H9 (cell line): ENCODE results near the gene AIF1L. TPM values are rescaled to one million over a fixed set of nuclear protein-coding genes. Genes with fewer than 3 reads are reported as not detected.

Source experiments
- DNase-seq: peaks from one replicate; pipeline ENCODE4 v3.0.0-alpha.2; 2017
- H2AFZ ChIP-seq: one replicate; pipeline ENCODE4 v1.6.1; 2013; ENCODE audit warnings: mild to moderate bottlenecking, low read length, control low read depth, moderate library complexity
- H2AK5ac ChIP-seq: 2 replicates; pipeline ENCODE4 v1.6.1; 2013; ENCODE audit warnings: low read length, control low read depth, mixed read lengths; ENCODE audit not compliant: insufficient read length
- H2BK120ac ChIP-seq: one replicate; pipeline ENCODE4 v1.6.1; 2013; ENCODE audit warnings: low read depth, mild to moderate bottlenecking, low read length, control low read depth, inconsistent platforms; ENCODE audit not compliant: poor library complexity, severe bottlenecking
- H2BK12ac ChIP-seq: 2 replicates; pipeline ENCODE4 v1.6.1; 2013; ENCODE audit warnings: low read length, control low read depth, mixed read lengths, low read depth; ENCODE audit not compliant: insufficient read length
- H2BK15ac ChIP-seq: 2 replicates; pipeline ENCODE4 v1.6.1; 2013; ENCODE audit warnings: low read depth, low read length, control low read depth
- H2BK20ac ChIP-seq: one replicate; pipeline ENCODE4 v1.6.1; 2013; ENCODE audit warnings: low read depth, mild to moderate bottlenecking, low read length, control low read depth, inconsistent platforms; ENCODE audit not compliant: poor library complexity, severe bottlenecking
- H2BK5ac ChIP-seq: 2 replicates; pipeline ENCODE4 v1.6.1; 2013; ENCODE audit warnings: low read length, control low read depth, mixed read lengths; ENCODE audit not compliant: insufficient read length
- H3K14ac ChIP-seq: 2 replicates; pipeline ENCODE4 v1.6.1; 2013; ENCODE audit warnings: low read length, control low read depth; ENCODE audit not compliant: insufficient read depth
- H3K18ac ChIP-seq: 2 replicates; pipeline ENCODE4 v1.6.1; 2013; ENCODE audit warnings: low read depth, mild to moderate bottlenecking, mixed read lengths, low read length, control low read depth; ENCODE audit not compliant: insufficient read length
- H3K23ac ChIP-seq: 2 replicates; pipeline ENCODE4 v1.6.1; 2013; ENCODE audit warnings: low read length, control low read depth, mixed read lengths, low read depth; ENCODE audit not compliant: insufficient read length
- H3K23me2 ChIP-seq: 2 replicates; pipeline ENCODE4 v1.6.1; 2013; ENCODE audit warnings: low read depth, mild to moderate bottlenecking, mixed read lengths, low read length, control low read depth; ENCODE audit not compliant: insufficient read length, poor library complexity, severe bottlenecking
- H3K27ac ChIP-seq: 2 replicates; pipeline ENCODE4 v1.5.1; 2013; ENCODE audit warnings: low read length, control low read depth, mixed read lengths, low read depth; ENCODE audit not compliant: insufficient read length
- H3K27me3 ChIP-seq: 2 replicates; pipeline ENCODE4 v1.6.1; 2013; ENCODE audit warnings: low read length, control low read depth, inconsistent platforms; ENCODE audit not compliant: insufficient read depth
- H3K4ac ChIP-seq: 2 replicates; pipeline ENCODE4 v1.6.1; 2013; ENCODE audit warnings: low read depth, mild to moderate bottlenecking, control low read depth, inconsistent platforms, low read length, moderate library complexity
- H3K4me1 ChIP-seq: 2 replicates; pipeline ENCODE4 v1.6.1; 2013; ENCODE audit warnings: low read length, control low read depth, inconsistent platforms; ENCODE audit not compliant: insufficient read depth
- H3K4me2 ChIP-seq: 2 replicates; pipeline ENCODE4 v1.6.1; 2013; ENCODE audit warnings: low read length, control low read depth, mixed read lengths; ENCODE audit not compliant: insufficient read length, insufficient read depth
- H3K56ac ChIP-seq: 2 replicates; pipeline ENCODE4 v1.6.1; 2013; ENCODE audit warnings: low read depth, mild to moderate bottlenecking, mixed read lengths, low read length, control low read depth; ENCODE audit not compliant: insufficient read length
- H3K79me1 ChIP-seq: 2 replicates; pipeline ENCODE4 v1.6.1; 2013; ENCODE audit warnings: low read depth, mild to moderate bottlenecking, moderate library complexity, low read length, control low read depth, inconsistent platforms; ENCODE audit not compliant: insufficient read depth, poor library complexity, severe bottlenecking
- H3K79me2 ChIP-seq: 2 replicates; pipeline ENCODE4 v1.6.1; 2013; ENCODE audit warnings: low read length, control low read depth, inconsistent platforms; ENCODE audit not compliant: insufficient read depth
- H3K9ac ChIP-seq: 2 replicates; pipeline ENCODE4 v1.6.1; 2013; ENCODE audit warnings: low read length, control low read depth, mixed read lengths; ENCODE audit not compliant: insufficient read length; ENCODE audit errors: extremely low read depth
- H3K9me3 ChIP-seq: one replicate; pipeline ENCODE4 v1.6.1; 2013; ENCODE audit warnings: low read depth, low read length, inconsistent platforms; ENCODE audit not compliant: control insufficient read depth
- H3T11ph ChIP-seq: one replicate; pipeline ENCODE4 v1.6.1; 2013; ENCODE audit warnings: mild to moderate bottlenecking, low read length, control low read depth, inconsistent platforms
- H4K20me1 ChIP-seq: one replicate; pipeline ENCODE4 v1.6.1; 2013; ENCODE audit not compliant: control insufficient read depth, insufficient read length, insufficient read depth
- H4K5ac ChIP-seq: 2 replicates; pipeline ENCODE4 v1.6.1; 2013; ENCODE audit warnings: low read depth, mild to moderate bottlenecking, mixed read lengths, low read length, control low read depth; ENCODE audit not compliant: insufficient read length
- H4K8ac ChIP-seq: replicated peaks from 2 replicates; pipeline ENCODE4 v1.6.1; 2013; ENCODE audit warnings: low read length, control low read depth, mixed read lengths, low read depth; ENCODE audit not compliant: insufficient read length
- H4K91ac ChIP-seq: 2 replicates; pipeline ENCODE4 v1.6.1; 2013; ENCODE audit warnings: low read depth, mild to moderate bottlenecking, moderate library complexity, mixed read lengths, low read length, control low read depth; ENCODE audit not compliant: insufficient read length
- H3K27ac Mint-ChIP-seq, 3 experiments: 2 replicates in 2 of 3; 3 replicates in 1 of 3; pipeline ENCODE4 v1.8.0; 2020 to 2021; ENCODE audit warnings: mixed read lengths in 3 of 3, mild to moderate bottlenecking in 1 of 3, moderate library complexity in 1 of 3
- H3K27me3 Mint-ChIP-seq: 2 replicates; pipeline ENCODE4 v1.8.0; 2021; ENCODE audit warnings: low read depth, mild to moderate bottlenecking, moderate library complexity, mixed read lengths
- H3K36me3 Mint-ChIP-seq, 3 experiments: 2 replicates in 2 of 3; 3 replicates in 1 of 3; pipeline ENCODE4 v1.8.0; 2020 to 2021; ENCODE audit warnings: low read depth in 3 of 3, mixed read lengths in 3 of 3; ENCODE audit not compliant: insufficient read depth in 1 of 3
- H3K4me1 Mint-ChIP-seq, 2 experiments: 2 replicates each; pipeline ENCODE4 v1.8.0; 2020; ENCODE audit warnings: mixed read lengths in 2 of 2
- H3K4me3 Mint-ChIP-seq, 2 experiments: 2 replicates in 1 of 2; 3 replicates in 1 of 2; pipeline ENCODE4 v1.8.0; 2020 to 2021; ENCODE audit warnings: mild to moderate bottlenecking in 2 of 2, mixed read lengths in 2 of 2, moderate library complexity in 1 of 2
- H3K9me3 Mint-ChIP-seq, 2 experiments: 2 replicates in 1 of 2; 3 replicates in 1 of 2; pipeline ENCODE4 v1.8.0; 2020; ENCODE audit warnings: mild to moderate bottlenecking in 2 of 2, mixed read lengths in 2 of 2, moderate library complexity in 1 of 2
- WGBS: extraction: QIAGEN DNeasy Blood & Tissue Kit; methylation state at CpG from one replicate; pipeline ENCODE4 v1.1.7; 2013; ENCODE audit warnings: missing lambda C conversion rate, low lambda C conversion rate, mixed read lengths; ENCODE audit not compliant: insufficient read length; ENCODE audit errors: extremely low coverage; 5-methylcytosine and 5-hydroxymethylcytosine counted together
- total RNA-seq: library from RNA; stranded (reverse); gene quantifications from 2 replicates; pipeline ENCODE4 v1.2.1, GENCODE V29; 2021
- TF ChIP-seq, protein P1 (sequence below): fragments of 200-600 bp; sonication (generic); conservative IDR thresholded peaks from 3 replicates; pipeline ENCODE4 v1.8.0; 2021; ENCODE audit warnings: antibody characterized with exemption, mild to moderate bottlenecking

The AIF1L gene
- total RNA-seq, 1 experiment from 2014 or later = 122 TPM

DNA sequence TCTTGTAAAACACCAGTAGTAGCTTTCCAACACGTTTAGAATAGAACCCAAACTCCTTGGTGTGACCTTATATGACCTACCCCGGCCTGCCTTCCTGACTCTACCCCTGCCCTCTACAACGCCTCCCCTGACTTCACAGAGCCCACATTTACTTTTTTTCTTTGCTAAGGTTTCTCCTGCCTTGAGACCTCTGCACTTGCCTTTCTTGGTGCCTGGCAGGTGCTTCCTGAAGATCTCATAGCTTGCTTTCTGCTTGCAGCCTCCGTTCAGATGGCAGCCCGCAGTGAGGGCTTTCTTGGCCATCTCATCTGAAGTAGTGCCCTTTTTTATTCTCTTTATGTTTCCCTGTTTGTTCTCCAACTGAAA, 53.3 kb downstream of the AIF1L start:
- H3K4me3 Mint-ChIP-seq = no peak overlapping the region
- H3K18ac ChIP-seq = no peak overlapping the region
- H3K27ac ChIP-seq = no peak overlapping the region
- no peaks in the 10 kb centered on the region for H3K27me3 ChIP-seq
- peak overlapping the region in 1 of 3 experiments; percentile 67; a peak in 3 of 7 replicates for H3K27ac Mint-ChIP-seq
- TF ChIP-seq, protein P1, sequence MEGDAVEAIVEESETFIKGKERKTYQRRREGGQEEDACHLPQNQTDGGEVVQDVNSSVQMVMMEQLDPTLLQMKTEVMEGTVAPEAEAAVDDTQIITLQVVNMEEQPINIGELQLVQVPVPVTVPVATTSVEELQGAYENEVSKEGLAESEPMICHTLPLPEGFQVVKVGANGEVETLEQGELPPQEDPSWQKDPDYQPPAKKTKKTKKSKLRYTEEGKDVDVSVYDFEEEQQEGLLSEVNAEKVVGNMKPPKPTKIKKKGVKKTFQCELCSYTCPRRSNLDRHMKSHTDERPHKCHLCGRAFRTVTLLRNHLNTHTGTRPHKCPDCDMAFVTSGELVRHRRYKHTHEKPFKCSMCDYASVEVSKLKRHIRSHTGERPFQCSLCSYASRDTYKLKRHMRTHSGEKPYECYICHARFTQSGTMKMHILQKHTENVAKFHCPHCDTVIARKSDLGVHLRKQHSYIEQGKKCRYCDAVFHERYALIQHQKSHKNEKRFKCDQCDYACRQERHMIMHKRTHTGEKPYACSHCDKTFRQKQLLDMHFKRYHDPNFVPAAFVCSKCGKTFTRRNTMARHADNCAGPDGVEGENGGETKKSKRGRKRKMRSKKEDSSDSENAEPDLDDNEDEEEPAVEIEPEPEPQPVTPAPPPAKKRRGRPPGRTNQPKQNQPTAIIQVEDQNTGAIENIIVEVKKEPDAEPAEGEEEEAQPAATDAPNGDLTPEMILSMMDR = no peak
- H3K23ac ChIP-seq = no peak overlapping the region
- 0 out of 4 replicates have a peak, but pooled peaks cover 0 to 3% of the 10 kb centered on the region in 2 experiments for H3K4me1 Mint-ChIP-seq
- no peaks in the 10 kb centered on the region for H3K9me3 ChIP-seq
- H2AK5ac ChIP-seq = no peak overlapping the region
- no peaks in the 10 kb centered on the region for H3K23me2 ChIP-seq
- H3K4me2 ChIP-seq = no peak overlapping the region
- H2BK20ac ChIP-seq = no peak overlapping the region
- no peak overlapping the region for H2BK5ac ChIP-seq
- H3K4me1 ChIP-seq = no peaks in the 10 kb centered on the region
- no peak overlapping the region for H3T11ph ChIP-seq
- no peak overlapping the region for H4K91ac ChIP-seq
- H3K56ac ChIP-seq = no peak overlapping the region
- DNase-seq = no peak
- no peak overlapping the region for H2BK15ac ChIP-seq
- no peak overlapping the region for H3K4ac ChIP-seq
- no peak overlapping the region for H4K8ac ChIP-seq
- peaks cover 34 to 91% (median 87%) of the 10 kb centered on the region in 3 experiments; a peak in 6 of 7 replicates for H3K36me3 Mint-ChIP-seq
- H2BK120ac ChIP-seq = no peak overlapping the region
- H3K79me2 ChIP-seq = no peaks in the 10 kb centered on the region
- H2AFZ ChIP-seq = no peak overlapping the region
- H3K27me3 Mint-ChIP-seq = no peaks in the 10 kb centered on the region
- H3K9me3 Mint-ChIP-seq = no peaks in the 10 kb centered on the region
- no peak overlapping the region for H2BK12ac ChIP-seq
- H4K5ac ChIP-seq = no peak overlapping the region
- H4K20me1 ChIP-seq = no peaks in the 10 kb centered on the region
- H3K9ac ChIP-seq = no peak overlapping the region
- no peak overlapping the region for H3K14ac ChIP-seq
- H3K79me1 ChIP-seq = peaks cover 5% of the 10 kb centered on the region
- WGBS = no CpG with 5 or more reads among the region's 5 CpGs
